ENCODE measurements around the gene MED16. TPM values are rescaled to one million over a fixed set of nuclear protein-coding genes. Genes with fewer than 3 reads are reported as not detected.

MED16 gene
- total RNA-seq, 1 experiment from 2014 or later = 83.1 TPM

- Histone ChIP-seq H4K5ac (ENCODE audit: insufficient read length, low read depth, low read length) (no peak overlapping the region), H2BK5ac (ENCODE audit: insufficient read length, low read length) (no peak overlapping the region), H2BK20ac (ENCODE audit: low read depth, low read length, poor library complexity, severe bottlenecking) (no peak overlapping the region), H2BK120ac (ENCODE audit: low read depth, low read length, poor library complexity, severe bottlenecking) (no peak overlapping the region), H3K9ac (ENCODE audit: extremely low read depth, insufficient read length, low read length) (no peak overlapping the region), H3K27me3 (ENCODE audit: insufficient read depth, low read length) (no peaks in the 10 kb centered on the region), H3K27ac (ENCODE audit: insufficient read length, low read depth, low read length) (no peak overlapping the region), H3K79me2 (ENCODE audit: insufficient read depth, low read length) (no peaks in the 10 kb centered on the region), H3K4ac (ENCODE audit: low read depth, low read length) (no peak overlapping the region), H3K56ac (ENCODE audit: insufficient read length, low read depth, low read length) (no peak overlapping the region), H3K14ac (ENCODE audit: insufficient read depth, low read length) (no peak overlapping the region), H4K91ac (ENCODE audit: insufficient read length, low read depth, low read length) (no peak overlapping the region), H3K23ac (ENCODE audit: insufficient read length, low read depth, low read length) (no peak overlapping the region), H2AK5ac (ENCODE audit: insufficient read length, low read length) (no peak overlapping the region), H2AFZ (ENCODE audit: low read length) (no peak overlapping the region), H4K20me1 (ENCODE audit: control insufficient read depth, insufficient read depth, insufficient read length) (no peaks in the 10 kb centered on the region), H4K8ac (replicated peaks; ENCODE audit: insufficient read length, low read depth, low read length) (no peak overlapping the region), H3K4me1 (ENCODE audit: insufficient read depth, low read length) (no peaks in the 10 kb centered on the region), H3K4me2 (ENCODE audit: insufficient read depth, insufficient read length, low read length) (no peak overlapping the region), H3K18ac (ENCODE audit: insufficient read length, low read depth, low read length) (no peak overlapping the region), H3K9me3 (ENCODE audit: control insufficient read depth, low read depth, low read length) (no peaks in the 10 kb centered on the region), H2BK15ac (ENCODE audit: low read depth, low read length) (no peak overlapping the region), H3K79me1 (ENCODE audit: insufficient read depth, low read depth, low read length, poor library complexity, severe bottlenecking) (no peaks in the 10 kb centered on the region), H3K23me2 (ENCODE audit: insufficient read length, low read depth, low read length, poor library complexity, severe bottlenecking) (no peaks in the 10 kb centered on the region), H3T11ph (ENCODE audit: low read length) (no peak overlapping the region), H2BK12ac (ENCODE audit: insufficient read length, low read depth, low read length) (no peak overlapping the region)
- peaks cover 8 to 22% of the 10 kb centered on the region in 2 experiments for H3K4me1 Mint-ChIP-seq
- peak overlapping the region in 1 of 3 experiments; percentile 77; a peak in 2 of 7 replicates for H3K27ac Mint-ChIP-seq
- DNase-seq = no peak
- H3K27me3 Mint-ChIP-seq (ENCODE audit: low read depth) = no peaks in the 10 kb centered on the region; the same call in 1 of the 2 replicates
- no CpG with 5 or more reads among the region's 8 CpGs for WGBS (ENCODE audit: extremely low coverage, insufficient read length, low lambda C conversion rate)
- H3K4me3 Mint-ChIP-seq = peak overlapping the region in 1 of 2 experiments; percentile 66; a peak in 2 of 5 replicates
- H3K36me3 Mint-ChIP-seq (ENCODE audit: insufficient read depth in 1 of 3, low read depth in 3 of 3) = peaks cover 22 to 51% (median 40%) of the 10 kb centered on the region in 3 experiments
- no peak for TF ChIP-seq CTCF (conservative IDR thresholded peaks at IDR 0.05)
- peaks cover 6 to 7% of the 10 kb centered on the region in 2 experiments for H3K9me3 Mint-ChIP-seq
These were observed 22.7 kb downstream of the MED16 start for GRCh38 chr19:870314-870713.

Data from H9 (cell line).